HK-2 (cell line): ENCODE data around the gene FBN3.

Experiments used
- DNase-seq: peaks from one replicate; pipeline ENCODE4 v3.0.0-alpha.2; 2018; ENCODE audit not compliant: unreplicated experiment

FBN3 gene

GRCh38 chr19:8089664-8090601 lies 59.5 kb downstream of the FBN3 start:
- no peak for DNase-seq

GRCh38 chr19:8088752-8089663 lies 60.4 kb downstream of the FBN3 start:
- DNase-seq: no peak

- DNase-seq: no peak
These were observed 61.5 kb downstream of the FBN3 start for GRCh38 chr19:8087876-8088275.

GRCh38 chr19:8086849-8087248 lies 62.5 kb downstream of the FBN3 start:
- DNase-seq: no peak

- peak; percentile 46 for DNase-seq
These were observed 63.6 kb downstream of the FBN3 start for GRCh38 chr19:8085598-8086408.

GRCh38 chr19:8084152-8084551 lies 65.2 kb downstream of the FBN3 start:
- no peak for DNase-seq

GRCh38 chr19:8083141-8083540 lies 66.3 kb downstream of the FBN3 start:
- no peak for DNase-seq

- DNase-seq: no peak
These were observed 67.5 kb downstream of the FBN3 start for GRCh38 chr19:8081569-8082550.

- DNase-seq: no peak
These were observed 68.6 kb downstream of the FBN3 start for GRCh38 chr19:8080832-8081231.

- no peak for DNase-seq
These were observed 69.4 kb downstream of the FBN3 start for GRCh38 chr19:8079988-8080387.

GRCh38 chr19:8075158-8076074 lies 74.0 kb downstream of the FBN3 start:
- no peak for DNase-seq

GRCh38 chr19:8074501-8074900 lies 74.9 kb downstream of the FBN3 start:
- no peak for DNase-seq

GRCh38 chr19:8071912-8072311 lies 77.5 kb downstream of the FBN3 start:
- no peak for DNase-seq

- peak; percentile 28 for DNase-seq
These were observed 80.1 kb downstream of the FBN3 start for GRCh38 chr19:8069096-8069973.

GRCh38 chr19:8065875-8066261 lies 83.5 kb downstream of the FBN3 start:
- DNase-seq: no peak

GRCh38 chr19:8064911-8065874 lies 84.2 kb downstream of the FBN3 start:
- no peak for DNase-seq

GRCh38 chr19:8057545-8058270 lies 91.7 kb downstream of the FBN3 start:
- no peak for DNase-seq
